HG03575 (cell line): ENCODE measurements around the gene SCFD2.
"Not testable (repeated sequence)": the region's sequence is repeated elsewhere in the genome, so short reads cannot be mapped to it uniquely, and the experiment has no call there.

Experiments used
- ATAC-seq: cut with Tn5 transposase; IDR thresholded peaks from one replicate; pipeline ENCODE4 v1.9.1; 2021; ENCODE audit not compliant: unreplicated experiment, insufficient number of reproducible peaks, low FRiP score; ENCODE audit errors: extremely low read depth

The SCFD2 gene

DNA sequence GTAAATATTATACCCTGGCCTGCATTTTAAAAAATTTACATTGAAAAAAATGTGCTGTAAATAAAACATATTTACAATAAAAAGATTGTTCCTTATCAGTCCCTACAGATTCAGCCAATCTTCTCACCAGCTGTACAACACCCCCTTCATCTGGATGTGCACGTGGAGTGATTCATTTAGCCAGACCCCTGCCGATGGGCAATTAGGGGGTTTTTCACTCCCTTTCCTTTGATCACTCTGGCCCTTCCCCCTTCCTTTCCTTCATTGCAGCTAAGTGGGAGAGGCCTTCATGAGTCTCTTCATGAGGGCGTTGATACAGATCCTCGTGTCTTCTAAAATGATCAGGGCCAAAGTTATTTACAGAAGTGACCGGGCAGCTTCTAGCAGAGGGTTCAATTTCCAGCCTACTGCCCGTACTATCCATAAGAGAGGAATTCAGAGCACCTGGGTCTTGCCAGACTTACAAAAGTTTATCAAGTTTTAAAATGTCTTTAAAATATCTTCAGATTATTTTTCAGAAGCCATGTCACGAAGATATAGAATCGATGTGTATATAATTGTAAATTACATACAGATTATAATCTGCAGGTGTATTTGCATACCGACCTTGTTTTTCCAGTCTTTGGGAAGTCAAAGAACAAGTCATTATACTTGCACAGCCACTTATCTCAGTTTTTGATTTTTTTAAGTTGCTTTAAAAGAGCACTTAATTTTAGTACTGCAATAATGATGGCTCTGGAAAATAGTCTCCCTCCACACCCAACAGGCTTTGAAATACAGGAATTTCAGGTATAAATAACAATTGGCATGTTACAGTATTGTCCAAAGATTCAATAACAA is 525.1 kb downstream of the SCFD2 start:
- no peak for ATAC-seq

DNA sequence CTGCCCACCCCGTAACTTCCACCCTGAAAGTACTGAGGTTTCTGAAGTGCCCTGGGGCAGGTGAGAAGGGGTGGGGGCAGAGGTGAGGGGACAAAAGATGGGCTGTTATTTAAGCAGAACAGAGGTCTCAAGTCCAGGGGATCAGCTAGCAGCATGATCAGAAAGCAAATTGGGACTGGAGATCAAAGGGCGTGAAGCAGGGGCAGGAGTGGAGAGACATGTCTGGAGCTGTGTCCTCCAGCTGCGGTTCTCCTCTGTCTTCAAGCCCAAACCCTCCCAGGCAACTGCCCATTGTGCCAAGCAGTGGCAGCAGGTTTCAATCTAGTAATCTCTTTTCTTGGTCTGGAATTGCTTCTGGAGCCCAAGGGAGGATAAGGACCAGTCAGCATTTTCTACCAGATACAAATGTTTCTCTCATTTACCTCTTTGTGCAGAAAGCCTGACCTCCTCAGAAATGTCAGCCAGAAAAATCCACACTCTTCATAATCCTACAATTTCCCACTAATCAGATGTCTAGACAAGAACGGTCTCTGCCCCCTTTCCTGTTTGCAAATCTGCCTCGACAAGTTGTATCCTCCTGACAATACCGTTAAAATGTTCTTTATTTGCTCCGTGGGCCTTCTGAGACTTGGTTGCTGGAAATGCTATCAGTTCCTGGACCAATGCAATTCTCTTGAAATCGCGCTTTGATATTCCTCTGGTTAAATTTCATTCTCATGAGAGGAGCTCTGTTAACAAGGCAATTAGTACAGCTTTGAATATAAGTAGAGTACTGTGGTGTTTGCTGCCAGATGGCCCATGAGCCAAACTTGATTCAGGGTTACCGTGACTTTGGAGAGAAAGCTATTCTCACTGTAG is 526.9 kb downstream of the SCFD2 start:
- no peak for ATAC-seq

DNA sequence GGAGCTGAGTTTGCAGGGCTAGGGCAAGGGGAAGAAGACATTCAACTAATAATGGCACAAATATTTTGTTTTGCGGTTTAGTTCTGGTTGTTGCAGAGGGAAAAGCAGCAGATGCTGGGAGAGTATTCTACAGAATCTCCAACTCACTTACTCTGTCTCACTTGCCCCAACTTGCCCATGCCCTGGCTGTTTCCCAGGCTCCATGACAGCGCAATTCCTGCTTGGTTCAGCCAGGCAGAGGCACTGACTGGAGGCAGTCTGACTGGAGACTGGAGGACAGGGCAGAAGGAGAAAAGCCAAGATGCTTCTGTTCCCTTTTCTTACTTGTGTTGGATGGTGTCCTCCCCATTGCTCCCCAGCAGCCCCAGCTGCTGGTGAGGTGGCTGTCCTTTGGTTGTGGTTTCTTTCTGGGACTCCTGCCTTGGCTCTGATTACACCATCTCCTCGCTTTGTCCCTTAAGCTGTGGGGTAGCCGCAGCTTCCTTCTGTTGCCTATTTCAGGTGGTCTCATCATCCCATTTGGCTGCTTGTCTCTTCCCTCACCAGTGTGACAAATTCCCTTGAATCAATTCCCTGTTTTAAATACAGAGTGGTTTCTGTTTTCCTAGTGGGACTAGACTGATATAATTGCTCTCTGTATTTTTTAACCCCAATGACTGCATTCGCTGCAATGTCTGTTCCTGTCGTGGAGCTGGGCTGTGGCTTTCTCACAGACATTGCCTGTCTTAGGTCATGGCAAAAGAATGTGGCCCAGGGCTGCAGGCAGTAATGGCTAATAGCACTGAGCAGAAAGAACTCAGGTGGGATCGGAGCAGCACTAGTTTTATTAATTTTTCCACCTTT is 527.9 kb downstream of the SCFD2 start:
- no peak for ATAC-seq

DNA sequence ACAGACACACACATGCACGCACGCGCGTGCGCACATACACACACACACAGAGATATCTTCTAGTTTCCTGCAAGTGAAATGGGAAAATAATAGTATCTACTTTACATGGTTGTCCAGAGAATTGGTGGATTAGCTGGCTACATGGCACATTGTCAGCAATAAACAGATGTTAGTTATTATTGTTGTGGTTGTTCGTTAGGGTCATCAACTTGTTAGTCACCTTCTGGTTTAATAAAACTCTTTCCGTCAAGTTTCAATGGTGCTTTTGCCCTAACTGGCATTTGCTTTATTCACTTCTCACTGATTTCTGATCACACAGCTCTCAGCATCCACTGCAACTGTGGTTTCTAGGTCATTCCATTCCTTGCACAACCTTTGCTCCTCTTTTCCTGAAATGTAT is 529.2 kb downstream of the SCFD2 start:
- no peak for ATAC-seq

DNA sequence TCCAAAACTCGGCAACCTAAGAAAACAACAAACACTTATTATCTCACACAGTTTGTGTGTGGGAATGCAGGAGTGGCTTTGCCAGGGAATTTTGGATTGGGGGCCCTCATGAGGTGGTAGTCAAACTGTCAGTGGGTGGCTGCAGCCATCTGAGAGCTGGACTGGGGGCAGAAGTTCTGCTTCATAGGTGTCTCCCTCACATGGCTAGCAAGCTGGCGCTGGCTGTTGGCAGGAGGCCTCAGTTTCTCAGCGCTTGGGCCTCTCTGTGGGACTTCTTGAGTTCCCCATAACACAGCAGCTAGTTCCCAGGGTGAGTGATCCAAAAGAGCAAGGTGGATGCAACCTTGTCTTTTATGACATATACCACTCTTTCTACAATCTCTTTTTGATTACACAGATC is 529.7 kb downstream of the SCFD2 start:
- no peak for ATAC-seq

DNA sequence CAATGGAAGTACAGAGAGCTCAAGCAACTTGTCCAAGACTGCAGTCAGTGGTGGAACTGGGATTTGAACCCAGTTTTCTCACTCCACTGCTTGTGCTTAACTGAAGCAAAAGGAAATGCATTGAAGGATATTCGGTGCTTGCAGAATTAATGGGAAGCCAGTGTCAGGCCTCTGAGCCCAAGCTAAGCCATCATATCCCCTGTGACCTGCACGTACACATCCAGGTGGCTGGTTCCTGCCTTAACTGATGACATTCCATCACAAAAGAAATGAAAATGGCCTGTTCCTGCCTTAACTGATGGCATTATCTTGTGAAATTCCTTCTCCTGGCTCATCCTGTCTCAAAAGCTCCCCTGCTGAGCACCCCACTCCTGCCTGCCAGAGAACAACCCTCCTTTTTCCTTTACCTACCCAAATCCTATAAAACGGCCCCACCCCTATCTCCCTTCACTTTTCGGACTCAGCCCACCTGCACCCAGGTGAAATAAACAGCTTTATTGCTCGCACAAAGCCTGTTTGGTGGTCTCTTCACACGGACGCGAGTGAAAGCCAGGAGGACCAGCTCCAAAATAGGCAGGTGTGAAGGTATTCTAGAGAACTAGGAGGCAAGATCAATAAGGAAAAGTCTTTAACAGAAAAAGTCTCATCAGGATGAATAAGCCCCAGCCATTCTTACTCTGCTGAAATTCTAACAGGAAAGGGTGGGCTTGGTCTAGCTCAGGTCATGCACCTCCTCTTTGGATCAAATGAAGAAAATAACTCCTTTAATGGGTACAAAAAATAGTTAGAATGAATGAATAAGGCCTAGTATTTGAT is 531.0 kb downstream of the SCFD2 start:
- ATAC-seq, result not testable (repeated sequence)

DNA sequence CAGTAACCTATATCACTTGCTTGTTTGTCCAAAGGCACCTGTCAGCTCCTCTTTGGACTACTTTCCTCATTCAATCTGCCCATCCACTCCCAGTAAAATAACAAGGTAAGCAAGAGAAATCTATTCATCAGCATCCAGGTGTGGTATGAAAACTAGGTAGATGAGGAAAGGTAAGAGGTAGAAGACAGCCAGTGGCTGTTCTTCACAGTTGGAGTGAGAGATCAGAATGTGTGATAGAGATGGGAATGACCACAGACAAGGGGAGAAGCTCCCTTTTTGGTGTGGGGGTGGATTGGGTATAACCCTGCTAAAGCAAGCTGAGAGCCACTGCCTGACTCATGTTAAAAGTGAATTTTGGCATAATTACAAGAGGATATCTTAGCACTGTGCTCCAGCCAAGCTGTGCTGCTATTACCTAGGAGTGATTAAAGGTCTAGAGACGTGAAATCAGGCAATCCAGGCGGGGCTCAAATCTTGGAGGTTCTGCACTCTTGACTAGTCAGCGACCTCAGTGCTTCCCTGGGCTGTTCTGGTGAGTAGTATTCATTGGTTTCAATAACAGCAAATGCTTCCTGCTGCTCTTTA is 531.8 kb downstream of the SCFD2 start:
- no peak for ATAC-seq

DNA sequence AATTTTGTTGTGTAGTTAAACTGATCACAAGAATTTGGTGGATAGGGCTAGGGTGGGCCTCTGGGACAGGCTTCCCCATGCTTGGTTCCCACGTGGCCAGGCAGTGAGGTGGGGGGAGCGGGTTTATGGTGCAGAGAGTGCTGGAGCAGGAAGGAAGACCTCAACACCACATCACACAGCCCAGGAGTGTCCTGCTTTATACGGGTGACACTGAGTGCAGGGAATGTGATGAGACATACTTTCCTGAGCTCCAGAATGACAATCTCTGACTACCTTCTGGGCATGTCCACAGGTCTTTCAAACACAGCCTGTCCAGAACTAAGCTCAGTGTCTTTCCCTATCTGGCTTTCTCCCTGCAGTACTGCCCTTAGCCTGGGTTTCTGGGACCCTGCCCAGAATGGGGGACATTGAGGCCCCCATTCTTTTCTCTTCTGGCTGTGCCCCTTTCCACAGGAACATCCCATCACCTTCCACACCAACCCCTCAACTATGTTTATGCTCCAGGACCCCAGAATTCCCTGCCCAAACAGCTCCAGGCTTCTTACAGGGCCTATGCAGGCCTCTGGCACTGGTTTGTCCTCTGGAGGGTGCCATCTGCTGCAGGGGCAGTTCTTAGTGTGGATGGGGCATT is 540.3 kb downstream of the SCFD2 start:
- ATAC-seq, result no peak

DNA sequence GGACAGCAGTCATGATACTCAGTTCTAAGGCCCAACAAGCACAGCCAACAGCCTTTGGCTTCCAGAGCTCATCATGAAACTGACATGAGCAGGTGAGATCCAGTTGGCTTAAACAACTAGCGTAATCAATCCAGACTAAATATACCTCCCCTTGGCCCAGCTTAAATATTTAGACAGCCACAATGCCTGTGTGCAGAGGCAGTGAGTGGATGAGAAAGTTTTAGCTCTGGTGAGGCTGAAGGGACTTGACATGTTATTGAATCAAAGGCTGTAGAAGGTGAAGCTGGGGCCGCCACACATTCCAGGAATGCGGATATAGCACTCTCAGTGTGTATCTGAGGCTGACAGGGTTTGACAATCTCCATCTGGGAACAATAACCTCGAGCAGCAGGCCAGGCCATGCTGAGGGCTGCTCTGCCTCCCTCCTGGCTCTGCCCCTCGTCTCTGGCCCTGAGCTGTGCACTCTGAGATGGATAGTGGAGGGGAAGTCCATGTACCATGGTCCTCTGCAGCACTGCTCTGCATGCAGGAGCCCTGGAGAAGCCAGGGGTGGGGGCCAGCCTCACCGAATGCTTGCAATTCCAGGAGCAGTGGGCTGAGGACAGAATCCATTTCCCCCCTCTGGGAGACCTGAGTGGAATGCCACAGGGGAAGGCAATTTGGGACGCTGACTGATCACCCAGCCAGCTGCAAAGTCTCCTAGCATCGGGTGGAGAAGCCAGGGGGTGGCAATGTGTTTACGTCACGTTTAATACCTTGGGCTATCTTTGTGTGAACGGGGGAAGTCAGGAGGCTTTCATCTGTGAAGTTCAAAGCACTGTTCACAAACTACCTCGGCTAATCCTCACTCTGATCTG is 541.0 kb downstream of the SCFD2 start:
- ATAC-seq, result no peak

DNA sequence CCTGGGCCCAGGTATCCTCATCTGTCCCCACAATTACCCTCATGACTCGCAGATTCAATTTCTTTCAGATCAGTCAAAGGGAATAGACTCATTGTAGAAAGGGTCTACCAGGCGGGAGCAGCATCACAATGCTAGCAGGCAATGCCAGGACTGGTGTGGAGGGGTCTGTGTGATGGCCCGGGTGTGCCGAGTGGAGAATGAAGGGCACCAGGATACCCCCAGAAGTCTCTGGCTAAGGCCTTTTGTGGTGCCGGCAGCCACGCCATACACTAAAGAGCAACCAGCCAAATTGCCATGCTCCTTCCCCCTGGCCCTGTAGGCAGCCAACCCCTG is 541.6 kb downstream of the SCFD2 start:
- no peak for ATAC-seq

DNA sequence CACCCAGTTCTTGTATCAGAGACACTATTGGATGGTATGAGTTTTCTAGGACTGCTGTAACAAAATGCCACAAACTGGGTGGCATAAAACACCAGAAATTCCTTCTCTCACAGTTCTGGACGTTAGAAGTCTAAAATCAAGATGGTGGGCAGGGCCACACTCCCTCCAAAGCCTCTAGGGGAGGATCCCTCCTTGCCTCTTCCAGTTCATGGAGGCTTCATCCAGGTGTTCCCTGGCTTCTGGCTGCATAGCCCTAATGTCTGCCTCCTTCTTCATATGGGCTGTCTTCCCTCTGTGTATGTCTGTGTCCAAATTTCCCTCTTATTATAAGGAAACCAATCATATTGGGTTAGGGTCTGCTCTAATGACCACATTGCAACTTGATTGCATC is 542.2 kb downstream of the SCFD2 start:
- ATAC-seq, result no peak
